HUES6 (cell line): ENCODE data around the gene ROR2.

ENCODE experiments used
- H3K27ac ChIP-seq: 2 replicates; pipeline ENCODE4 v1.7.0; 2013; ENCODE audit warnings: low read depth, mild to moderate bottlenecking, low read length, inconsistent platforms
- H3K27me3 ChIP-seq: 2 replicates; pipeline ENCODE4 v1.6.1; 2013; ENCODE audit warnings: low read length; ENCODE audit not compliant: control insufficient read depth, insufficient read depth
- H3K36me3 ChIP-seq: 2 replicates; pipeline ENCODE4 v1.6.1; 2013; ENCODE audit warnings: low read length; ENCODE audit not compliant: control insufficient read depth, insufficient read depth
- H3K4me1 ChIP-seq: 2 replicates; pipeline ENCODE4 v1.6.1; 2013; ENCODE audit warnings: low read length; ENCODE audit not compliant: control insufficient read depth, insufficient read depth
- H3K4me3 ChIP-seq: 2 replicates; pipeline ENCODE4 v1.5.1; 2013; ENCODE audit warnings: low read depth, low read length
- H3K9ac ChIP-seq: one replicate; pipeline ENCODE4 v1.6.1; 2013; ENCODE audit warnings: mild to moderate bottlenecking, low read length
- H3K9me3 ChIP-seq: 2 replicates; pipeline ENCODE4 v1.6.1; 2013; ENCODE audit warnings: low read depth, low read length; ENCODE audit not compliant: control insufficient read depth, insufficient read depth

The ROR2 gene

GRCh38 chr9:91515074-91515687 is 434.8 kb downstream of the ROR2 start:
- Histone ChIP-seq H3K4me1 (peaks cover 6% of the 10 kb centered on the region; the same call in 1 of the 2 replicates), H3K9ac (no peak overlapping the region), H3K4me3 (no peak overlapping the region), H3K36me3 (no peaks in the 10 kb centered on the region; the same call in 1 of the 2 replicates), H3K9me3 (peaks cover 12% of the 10 kb centered on the region; the same call in 1 of the 2 replicates), H3K27ac (no peak overlapping the region), H3K27me3 (no peaks in the 10 kb centered on the region)
